SK-N-MC (cell line): ENCODE measurements around the gene HOXD9.

ENCODE experiments used
- EZH2 ChIP-seq: fragments of 200-600 bp; sonication (generic); IDR thresholded peaks from one replicate; pipeline ENCODE4 v1.6.1; 2017; ENCODE audit warnings: antibody characterized with exemption
- POLR2AphosphoS5 ChIP-seq: IDR thresholded peaks from 2 replicates; pipeline ENCODE4 v1.6.1; 2012; ENCODE audit warnings: mild to moderate bottlenecking, low read depth, low read length, borderline replicate concordance

DNA sequence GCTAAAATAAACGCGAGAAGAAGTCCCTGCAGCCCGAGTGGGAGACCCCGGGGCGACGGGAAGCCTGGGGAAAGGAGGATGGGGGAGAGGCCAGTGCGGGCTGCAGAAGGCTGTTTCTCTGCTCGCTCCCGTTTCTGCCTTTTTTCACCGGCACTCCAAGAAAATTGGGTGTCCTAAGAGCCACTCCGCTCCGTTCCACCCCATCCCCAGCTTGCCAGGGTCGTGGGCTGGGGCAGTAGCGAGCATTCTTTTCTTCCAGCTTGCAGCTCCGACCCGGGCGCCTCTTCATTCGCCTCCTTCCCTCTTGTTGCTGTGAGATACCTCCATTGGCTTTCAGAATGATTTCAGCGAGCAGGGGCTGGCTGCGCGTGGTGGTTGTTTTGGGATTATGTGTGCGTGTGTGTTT, 35.7 kb downstream of the HOXD9 start:
- TF ChIP-seq POLR2AphosphoS5 (no peak), EZH2 (no peak)
